Common myeloid progenitor, CD34-positive (primary cell): ENCODE results near the gene WDR70. TPM values are rescaled to one million over a fixed set of nuclear protein-coding genes. Genes with fewer than 3 reads are reported as not detected.
"Not testable (repeated sequence)": the region's sequence is repeated elsewhere in the genome, so short reads cannot be mapped to it uniquely, and the experiment has no call there.

Experiments
- CTCF ChIA-PET: fragments of 350-600 bp; sonication (Branson Sonifier 250); formaldehyde crosslinking; loops from one replicate; lab custom pipeline; 2021; ENCODE audit warnings: antibody characterized with exemption; lab: Charles Lee
- POLR2A ChIA-PET: fragments of 350-600 bp; sonication (Branson Sonifier 250); formaldehyde crosslinking; loops from one replicate; lab custom pipeline; 2021; ENCODE audit warnings: antibody characterized with exemption; lab: Charles Lee
- DNase-seq, 3 donors: peaks; one replicate each; pipeline versions ENCODE4 v3.0.0 to v3.0.0-alpha.2; 2013
- H3K27ac ChIP-seq, 2 experiments: 1 replicate in 1 of 2; 2 replicates in 1 of 2; pipeline ENCODE4 v1.7.0; 2013; ENCODE audit warnings: inconsistent platforms in 2 of 2, low read length in 2 of 2, mild to moderate bottlenecking in 2 of 2, low read depth in 1 of 2, moderate library complexity in 1 of 2; ENCODE audit not compliant: severe bottlenecking in 2 of 2, insufficient read depth in 1 of 2, poor library complexity in 1 of 2
- H3K27me3 ChIP-seq, 5 experiments: replicated peaks in 2 of 5; 1 replicate in 3 of 5; 2 replicates in 2 of 5; pipeline versions ENCODE4 v1.6.1 to v1.7.0; 2013; ENCODE audit warnings: low read length in 4 of 5, mild to moderate bottlenecking in 2 of 5, moderate library complexity in 2 of 5, inconsistent platforms in 1 of 5; ENCODE audit not compliant: insufficient read depth in 5 of 5, control insufficient read depth in 4 of 5
- H3K36me3 ChIP-seq, 4 experiments: 1 replicate in 2 of 4; 2 replicates in 2 of 4; pipeline versions ENCODE4 v1.6.1 to v1.7.0; 2013; ENCODE audit warnings: low read length in 3 of 4, control low read depth in 1 of 4, mild to moderate bottlenecking in 1 of 4; ENCODE audit not compliant: control insufficient read depth in 4 of 4, insufficient read depth in 4 of 4
- H3K4me1 ChIP-seq, 4 experiments: 1 replicate in 3 of 4; 2 replicates in 1 of 4; pipeline versions ENCODE4 v1.6.1 to v1.7.1; 2013; ENCODE audit warnings: low read length in 3 of 4, mild to moderate bottlenecking in 3 of 4, control low read depth in 1 of 4, inconsistent platforms in 1 of 4, moderate library complexity in 1 of 4; ENCODE audit not compliant: control insufficient read depth in 4 of 4, insufficient read depth in 4 of 4; ENCODE audit errors: control extremely low read depth in 1 of 4
- H3K4me3 ChIP-seq, 7 experiments: 1 replicate in 4 of 7; 2 replicates in 3 of 7; pipeline versions ENCODE4 v1.5.1 to v1.7.0; 2013; ENCODE audit warnings: mild to moderate bottlenecking in 7 of 7, low read length in 6 of 7, moderate library complexity in 6 of 7, inconsistent platforms in 2 of 7, low read depth in 2 of 7, control low read depth in 1 of 7; ENCODE audit not compliant: insufficient read depth in 4 of 7, control insufficient read depth in 1 of 7; ENCODE audit errors: extremely low read depth in 1 of 7
- H3K9me3 ChIP-seq, 5 experiments: 1 replicate in 4 of 5; 2 replicates in 1 of 5; pipeline versions ENCODE4 v1.6.1 to v1.7.1; 2013; ENCODE audit warnings: low read length in 4 of 5, mild to moderate bottlenecking in 2 of 5, inconsistent platforms in 1 of 5, low read depth in 1 of 5, moderate library complexity in 1 of 5; ENCODE audit not compliant: control insufficient read depth in 4 of 5, insufficient read depth in 2 of 5; ENCODE audit errors: control extremely low read depth in 1 of 5
- WGBS: methylation state at CpG from one replicate; pipeline ENCODE4 v1.1.5; 2013; ENCODE audit not compliant: insufficient coverage; 5-methylcytosine and 5-hydroxymethylcytosine counted together
- polyA plus RNA-seq: library from polyadenylated mRNA; unstranded; fragments of 120-200 nt; gene quantifications from one replicate; pipeline ENCODE4 v1.2.1, GENCODE V29; 2013

WDR70 gene
- polyA plus RNA-seq, result 32.4 TPM

- CTCF ChIA-PET, result interaction anchor here (0.6 to 1.4 kb wide), 3 partner anchors 9 to 30 kb away, joined by 3 to 5 read pairs (median 4); partner anchors contain the start of gene NUP155
- 0% methylated on average over 22 of the region's 39 CpGs for WGBS
Measured at GRCh38 chr5:37379100-37379628, at the start of gene WDR70. TSS of gene WDR70 (plus strand) at chr5:37379318. CDS start at chr5:37379368, 50 bp downstream.

GRCh38 chr5:37334754-37335153, 44.4 kb upstream of the WDR70 start:
- H3K4me1 ChIP-seq, H3K9me3 ChIP-seq, H3K27me3 ChIP-seq, POLR2A ChIA-PET, DNase-seq, H3K4me3 ChIP-seq, H3K27ac ChIP-seq: not testable (repeated sequence)
- peaks cover 13 to 64% (median 44%) of the 10 kb centered on the region in 4 experiments for H3K36me3 ChIP-seq
- CTCF ChIA-PET, result interaction anchor here (0.6 kb wide), 1 partner anchor 339 kb away, joined by 3 read pairs; no protein-coding TSS in a partner anchor
- WGBS, result 97% methylated on average over 9 of the region's 12 CpGs

More at GRCh38 chr5:37379100-37379628, at the start of gene WDR70:
- Histone ChIP-seq H3K27ac (peak within 1 kb of the TSS; percentile 7 to 74), H3K4me3 (peak within 1 kb of the TSS; percentile 71 to 91 (median 78))
- DNase-seq, result peak; percentile 93 to 96 (median 93)
- H3K9me3 ChIP-seq, H3K36me3 ChIP-seq, H3K27me3 ChIP-seq, H3K4me1 ChIP-seq: not testable (repeated sequence)
- POLR2A ChIA-PET, result interaction anchor here (0.6 to 1.3 kb wide), 2 partner anchors 8 to 657 kb away, joined by 3 to 5 read pairs; partner anchors contain the start of gene NUP155

GRCh38 chr5:37342741-37343140, 36.4 kb upstream of the WDR70 start:
- 94% methylated on average over 9 of the region's 18 CpGs for WGBS
- CTCF ChIA-PET, H3K27ac ChIP-seq, H3K9me3 ChIP-seq, POLR2A ChIA-PET, DNase-seq, H3K4me1 ChIP-seq, H3K27me3 ChIP-seq, H3K4me3 ChIP-seq: not testable (repeated sequence)
- H3K36me3 ChIP-seq, result peaks cover 0 to 73% (median 40%) of the 10 kb centered on the region in 4 experiments

- CTCF ChIA-PET, result no interaction called here
- DNase-seq, result no peak
- WGBS, result 94% methylated on average over 3 of the region's 6 CpGs
- no peaks in the 10 kb centered on the region for H3K4me1 ChIP-seq
- no peak overlapping the region for H3K4me3 ChIP-seq
- no peaks in the 10 kb centered on the region for H3K9me3 ChIP-seq
- peaks cover 24 to 61% (median 42%) of the 10 kb centered on the region in 4 experiments for H3K36me3 ChIP-seq
- no peaks in the 10 kb centered on the region for H3K27me3 ChIP-seq
- H3K27ac ChIP-seq, result no peak overlapping the region
- POLR2A ChIA-PET, result no interaction called here
Measured at GRCh38 chr5:37355161-37355560, 24.0 kb upstream of the WDR70 start.

- H3K4me1 ChIP-seq, result peaks cover 5 to 30% (median 19%) of the 10 kb centered on the region in 4 experiments
- H3K27me3 ChIP-seq, result no peaks in the 10 kb centered on the region
- peaks cover 0 to 3% (median 0%) of the 10 kb centered on the region in 4 experiments for H3K36me3 ChIP-seq
- CTCF ChIA-PET, result interaction anchor here (1.2 kb wide), 1 partner anchor 9 kb away, joined by 5 read pairs; the partner anchor contains the start of gene WDR70
- POLR2A ChIA-PET, result interaction anchor here (1.2 kb wide), 1 partner anchor 122 kb away, joined by 3 read pairs; no protein-coding TSS in a partner anchor
- H3K9me3 ChIP-seq, result no peaks in the 10 kb centered on the region
- DNase-seq, result no peak
- H3K4me3 ChIP-seq, result peak overlapping the region; percentile 90 to 100 (median 97)
- H3K27ac ChIP-seq, result peak overlapping the region; percentile 83 to 91
- WGBS, result 0% methylated on average over 7 of the region's 7 CpGs
Measured at GRCh38 chr5:37370550-37370863, 8.6 kb upstream of the WDR70 start.

- H3K4me3 ChIP-seq, result peak within 1 kb of the TSS; percentile 90 to 100 (median 97)
- no peaks in the 10 kb centered on the region for H3K9me3 ChIP-seq
- peaks cover 5 to 30% (median 19%) of the 10 kb centered on the region in 4 experiments for H3K4me1 ChIP-seq
- CTCF ChIA-PET, result interaction anchor here (0.7 to 1.2 kb wide), 2 partner anchors 8 to 477 kb away, joined by 3 to 5 read pairs; partner anchors contain the start of gene WDR70
- peaks cover 0 to 3% (median 0%) of the 10 kb centered on the region in 5 experiments for H3K27me3 ChIP-seq
- DNase-seq, result peak; percentile 96 to 98 (median 97)
- under 1% methylated on average over 33 of the region's 49 CpGs for WGBS
- peaks cover 0 to 3% (median 0%) of the 10 kb centered on the region in 4 experiments for H3K36me3 ChIP-seq
- H3K27ac ChIP-seq, result peak within 1 kb of the TSS; percentile 83 to 91
- POLR2A ChIA-PET, result interaction anchor here (0.8 to 1.2 kb wide), 2 partner anchors 8 to 123 kb away, joined by 3 read pairs; partner anchors contain the start of gene WDR70
Measured at GRCh38 chr5:37370864-37371726, 8.0 kb upstream of the WDR70 start, which contains the start of gene NUP155. TSS of gene NUP155 (minus strand) at chr5:37371106. CDS start at chr5:37370977, 129 bp downstream.
